Umbilical cord (tissue), 2 donors: ENCODE data around the gene ALK. TPM values are rescaled to one million over a fixed set of nuclear protein-coding genes. Genes with fewer than 3 reads are reported as not detected.
A peak's percentile ranks its signal among the peaks of the same experiment; 100 is the strongest.

Experiments
- DNase-seq: peaks from one replicate; pipeline ENCODE4 v3.0.0-alpha.2; 2015; ENCODE audit warnings: low spot score
- total RNA-seq: library from RNA; depleted of rRNA; stranded (reverse); fragments of >200 nt; gene quantifications from one replicate; pipeline ENCODE4 v1.2.3, GENCODE V29; 2014; ENCODE audit warnings: low replicate concordance; ENCODE audit not compliant: insufficient read depth

The ALK gene
- total RNA-seq, 1 donor from 2014 or later: 1.2 TPM

DNA sequence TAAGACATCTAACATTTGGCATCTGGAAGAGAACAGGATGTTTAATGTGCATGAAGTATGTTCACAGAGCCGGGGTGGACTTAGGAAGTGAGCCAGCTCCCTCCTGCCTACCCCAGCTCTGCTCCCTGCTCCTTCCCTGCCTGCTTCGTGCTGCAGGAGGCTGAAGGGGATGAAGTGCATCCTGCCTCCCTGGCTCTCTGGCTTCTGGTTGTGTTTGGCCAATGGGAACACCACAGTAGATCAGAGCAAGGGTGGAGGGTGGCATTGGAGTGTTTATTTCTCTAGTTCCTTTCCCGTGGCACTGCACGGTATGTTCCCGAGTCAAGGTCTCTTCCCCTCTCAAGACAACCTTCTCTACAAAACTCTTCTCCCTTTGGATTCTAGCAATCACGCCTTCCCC, 426.3 kb downstream of the ALK start:
- DNase-seq: peak; percentile 27

GRCh38 chr2:29492701-29493100, 428.7 kb downstream of the ALK start:
- DNase-seq: no peak

GRCh38 chr2:29490045-29490444, 431.3 kb downstream of the ALK start:
- no peak for DNase-seq

DNA sequence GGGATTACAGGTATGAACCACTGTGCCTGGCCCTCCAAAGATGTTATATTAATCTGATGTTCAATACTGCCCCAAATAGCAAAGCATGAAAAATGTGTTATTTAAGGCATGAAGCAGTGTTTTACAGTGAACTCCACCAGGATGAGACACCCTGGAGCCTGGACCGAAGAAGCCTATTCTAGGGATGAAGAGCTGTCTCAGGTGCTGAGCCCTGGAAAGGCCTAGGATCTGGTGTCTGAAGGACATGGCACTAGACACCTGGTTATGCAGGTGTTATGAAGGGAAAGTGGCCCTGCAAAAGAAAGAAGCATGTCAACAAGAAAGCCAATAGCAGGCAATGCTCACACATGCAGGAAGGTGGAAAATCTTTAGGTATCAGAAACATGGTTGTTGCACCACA, 431.8 kb downstream of the ALK start:
- no peak for DNase-seq

DNA sequence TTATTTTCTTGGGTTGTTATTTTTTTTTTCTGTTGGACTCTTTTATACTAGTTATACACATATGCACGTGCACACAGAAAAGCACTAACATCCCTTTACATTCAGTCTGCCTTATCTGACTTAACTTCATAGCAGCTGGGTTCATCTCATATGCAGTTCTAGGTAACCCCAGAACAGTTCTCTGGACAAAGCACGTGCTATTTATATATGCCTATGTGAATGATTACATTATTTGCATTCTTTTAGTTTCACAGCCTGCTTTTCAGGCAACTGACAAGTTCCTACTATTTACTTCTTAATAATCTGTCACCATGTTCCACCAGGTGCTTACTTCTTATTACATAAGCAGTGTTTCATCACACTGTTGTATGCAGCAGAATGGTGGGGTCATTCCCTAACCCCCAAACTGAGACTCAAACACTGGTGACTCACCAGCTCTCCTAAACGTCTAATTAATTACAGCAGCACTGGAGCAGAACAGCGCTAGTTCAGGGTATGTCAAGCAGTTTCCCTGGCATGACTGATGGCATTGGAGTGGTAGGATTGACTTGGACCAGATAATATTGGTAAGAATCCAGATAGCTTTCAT, 433.3 kb downstream of the ALK start:
- DNase-seq: no peak

DNA sequence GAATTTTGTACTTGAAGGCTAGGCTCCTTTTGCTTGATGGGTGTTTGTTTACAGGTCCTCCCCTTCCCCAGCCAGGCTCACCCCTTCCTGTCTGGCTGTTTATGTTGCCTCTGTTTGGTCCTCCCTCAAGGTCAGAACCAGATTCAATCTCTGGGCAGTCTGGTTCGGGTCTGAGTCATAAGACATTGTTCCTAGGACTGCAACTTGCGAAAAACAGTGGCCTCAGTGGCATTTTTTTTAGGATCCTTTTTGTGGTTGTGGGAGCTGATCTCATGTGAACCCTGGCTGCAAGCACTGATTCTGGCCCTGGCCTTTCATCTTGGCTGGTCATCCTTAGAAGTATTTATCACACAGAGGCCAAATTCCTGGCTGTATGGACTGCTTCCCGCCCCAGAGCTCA, 435.8 kb downstream of the ALK start:
- no peak for DNase-seq

DNA sequence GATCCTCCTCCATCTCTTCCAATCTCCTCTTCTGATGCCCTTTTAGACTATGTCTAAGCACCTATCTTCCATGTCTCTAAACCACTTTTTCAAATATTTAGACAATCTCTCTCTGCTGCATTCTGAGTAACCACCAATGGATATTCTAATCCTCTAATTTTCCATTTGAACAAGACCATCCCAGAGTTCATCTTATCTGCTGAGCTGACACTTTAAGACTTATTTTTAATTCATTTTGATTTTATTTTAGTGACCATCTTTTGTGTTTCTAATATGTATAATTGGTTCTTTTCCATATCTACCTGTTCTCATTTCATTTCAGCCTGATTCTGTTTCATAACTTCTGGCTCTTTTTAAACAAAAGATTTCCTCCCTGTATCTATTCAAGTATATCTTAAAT, 436.3 kb downstream of the ALK start:
- no peak for DNase-seq

DNA sequence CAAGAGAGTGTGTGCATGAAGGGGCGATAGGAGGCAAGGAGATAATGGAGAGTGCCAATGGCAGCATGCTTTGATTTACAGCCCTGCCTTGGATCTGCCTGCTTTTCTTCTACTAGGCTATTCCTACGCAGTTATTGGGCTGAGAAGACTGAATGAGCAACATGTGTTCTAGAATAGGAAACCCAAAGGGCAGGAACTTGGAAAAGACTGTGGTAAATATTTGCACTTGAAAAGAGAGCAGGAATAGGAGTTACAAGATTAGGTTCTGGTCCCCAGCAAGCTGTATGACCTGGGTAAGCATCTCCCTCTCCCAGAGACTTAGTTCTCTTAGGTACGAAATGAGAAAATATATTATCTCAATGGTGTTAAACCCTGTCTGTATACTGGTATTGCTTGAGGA, 438.5 kb downstream of the ALK start:
- no peak for DNase-seq

DNA sequence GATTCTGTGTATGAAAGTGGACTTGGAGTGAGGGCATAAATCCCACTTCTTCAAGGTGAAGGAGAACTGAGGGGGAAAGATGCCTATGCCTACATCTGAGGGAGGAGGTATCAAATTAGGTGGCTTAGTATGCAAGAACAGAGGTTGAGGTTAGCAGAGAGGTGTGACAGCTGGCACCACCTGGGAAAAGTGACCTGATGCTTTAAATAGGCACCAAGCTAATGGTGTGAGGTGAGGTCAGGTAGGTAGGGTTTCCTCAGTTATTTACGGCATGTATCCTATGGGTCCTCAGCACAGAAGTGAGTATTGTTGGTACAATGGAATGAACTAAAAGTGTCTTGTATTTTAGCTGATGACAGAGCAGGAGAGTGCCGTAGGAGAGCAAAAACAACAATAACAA, 439.0 kb downstream of the ALK start:
- no peak for DNase-seq

DNA sequence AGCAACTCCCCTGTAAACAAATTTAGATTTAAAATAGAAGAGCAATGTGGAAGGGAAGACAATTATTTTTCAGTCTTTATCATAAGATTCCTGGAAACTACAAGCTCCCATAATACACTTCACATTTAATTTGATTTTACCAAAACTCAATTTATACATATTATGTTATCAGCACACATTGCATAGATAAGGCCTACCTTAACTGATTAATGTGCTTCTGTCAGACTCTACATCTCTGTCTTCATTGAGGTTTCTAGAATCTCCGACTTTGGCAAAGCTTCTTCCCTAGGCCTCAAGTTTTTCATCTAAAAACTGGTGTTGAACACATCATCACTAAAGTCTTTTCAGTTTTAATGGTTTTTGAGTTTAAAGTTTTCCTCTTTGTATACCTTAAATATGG, 440.1 kb downstream of the ALK start:
- DNase-seq: no peak

- no peak for DNase-seq
Observed at GRCh38 chr2:29480426-29480825, 441.0 kb downstream of the ALK start.

DNA sequence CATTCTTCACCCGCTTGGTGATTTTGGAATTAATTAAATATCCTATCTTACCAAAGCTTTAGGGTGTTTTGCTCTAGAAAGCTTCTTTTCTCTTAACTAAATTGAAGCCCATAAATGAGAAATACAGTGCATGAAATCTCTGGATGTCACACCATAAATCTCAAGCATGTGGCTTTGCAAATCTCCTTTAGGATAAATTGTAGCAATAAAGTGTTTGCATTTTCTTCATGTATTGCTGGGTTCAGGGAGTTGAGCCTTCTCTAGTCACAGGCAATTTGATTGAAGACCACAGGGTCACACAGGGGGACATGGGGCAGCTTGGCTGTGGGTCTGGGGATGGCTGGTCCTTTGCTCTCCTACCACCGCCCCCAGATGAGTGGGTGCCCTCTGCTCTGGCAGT, 442.0 kb downstream of the ALK start:
- DNase-seq: no peak

GRCh38 chr2:29478641-29479040, 442.7 kb downstream of the ALK start:
- no peak for DNase-seq

GRCh38 chr2:29477186-29477585, 444.2 kb downstream of the ALK start:
- DNase-seq: no peak

DNA sequence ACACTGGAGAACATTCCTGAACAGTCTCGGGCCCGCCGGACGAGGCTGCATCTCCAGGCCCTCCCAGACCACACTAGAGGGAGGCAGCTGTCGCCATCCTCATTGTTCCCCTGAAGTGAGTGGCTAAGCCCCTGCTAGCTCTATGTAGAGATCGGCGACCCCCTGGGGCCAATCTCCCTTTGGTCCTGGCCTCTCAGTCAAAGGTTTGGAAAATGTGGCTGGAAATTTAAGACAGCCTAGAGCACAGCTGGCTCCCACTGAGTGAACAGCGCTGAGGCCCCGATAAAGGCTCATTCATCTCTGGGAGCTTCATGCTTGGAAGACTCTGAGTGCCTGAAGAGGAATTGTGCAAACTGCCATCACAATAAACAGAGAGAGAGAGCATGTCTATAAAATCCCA, 445.9 kb downstream of the ALK start:
- DNase-seq: no peak

- no peak for DNase-seq
Observed at GRCh38 chr2:29469961-29470360, 451.4 kb downstream of the ALK start.

GRCh38 chr2:29469516-29469915, 451.9 kb downstream of the ALK start:
- DNase-seq: no peak

- peak; percentile 85 for DNase-seq
Observed at GRCh38 chr2:29463181-29463900, 458.0 kb downstream of the ALK start.

GRCh38 chr2:29462293-29462692, 459.1 kb downstream of the ALK start:
- DNase-seq: no peak

DNA sequence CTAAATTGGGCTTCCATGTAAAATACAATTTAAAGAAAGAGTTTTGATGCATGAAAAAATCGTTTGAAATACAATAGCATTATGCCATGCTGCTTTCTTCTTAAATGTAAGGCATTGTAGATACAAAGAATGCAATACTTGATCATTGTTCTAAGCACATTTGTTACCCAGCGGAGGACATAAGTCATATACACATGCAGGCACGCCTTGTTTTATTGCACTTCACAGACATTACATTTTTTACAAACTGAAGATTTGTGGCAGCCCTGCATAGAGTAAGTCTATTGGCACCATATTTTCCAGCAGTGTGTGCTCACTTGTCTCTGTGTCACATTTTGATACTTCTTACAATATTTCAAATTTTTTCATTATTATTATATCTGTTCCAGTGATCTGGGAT, 461.2 kb downstream of the ALK start:
- DNase-seq: no peak

DNA sequence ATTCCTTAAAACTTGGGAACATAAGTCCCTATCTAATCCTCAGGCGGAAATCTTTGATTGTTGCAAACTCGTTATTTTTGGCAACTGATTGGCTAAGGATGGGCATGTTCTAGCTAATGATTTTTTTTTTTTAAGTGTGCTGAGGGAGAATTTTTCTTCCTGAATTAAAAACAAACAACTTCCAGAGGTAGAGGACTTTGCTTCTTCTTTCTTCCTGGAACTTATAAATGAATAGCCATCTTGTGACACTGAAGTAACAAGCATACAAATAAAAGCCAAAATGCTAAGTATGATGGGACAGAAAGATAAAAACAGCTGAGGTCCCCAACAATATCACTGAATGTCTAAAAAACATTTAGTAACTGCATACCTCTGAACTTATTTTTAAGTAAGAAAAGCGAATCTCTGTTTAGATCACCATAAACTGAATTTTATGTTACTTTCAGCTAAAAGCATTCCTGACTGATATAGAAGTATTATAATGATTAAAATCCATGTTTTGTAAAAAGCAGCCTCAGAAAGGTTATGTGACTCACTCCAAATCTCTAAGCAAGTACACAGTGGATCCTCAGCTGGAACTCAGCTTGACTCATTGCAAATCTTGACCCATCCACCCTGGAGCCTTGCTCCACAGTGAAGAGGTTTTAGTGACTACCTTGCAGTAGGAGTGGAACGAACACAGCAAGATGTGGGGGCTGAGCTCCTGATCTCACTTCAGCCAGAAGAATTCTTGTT, 461.8 kb downstream of the ALK start:
- DNase-seq: peak; percentile 67

- no peak for DNase-seq
Observed at GRCh38 chr2:29456429-29456828, 465.0 kb downstream of the ALK start.
